GM19324 (cell line): Measurements from ENCODE around the gene USP17L12.
"Not testable (repeated sequence)": the region's sequence is repeated elsewhere in the genome, so short reads cannot be mapped to it uniquely, and the experiment has no call there.

Source experiments
- ATAC-seq: cut with Tn5 transposase; IDR thresholded peaks from one replicate; pipeline ENCODE4 v1.9.1; 2021; ENCODE audit warnings: mild to moderate bottlenecking, moderate library complexity; ENCODE audit not compliant: unreplicated experiment, low FRiP score

Gene USP17L12, protein sequence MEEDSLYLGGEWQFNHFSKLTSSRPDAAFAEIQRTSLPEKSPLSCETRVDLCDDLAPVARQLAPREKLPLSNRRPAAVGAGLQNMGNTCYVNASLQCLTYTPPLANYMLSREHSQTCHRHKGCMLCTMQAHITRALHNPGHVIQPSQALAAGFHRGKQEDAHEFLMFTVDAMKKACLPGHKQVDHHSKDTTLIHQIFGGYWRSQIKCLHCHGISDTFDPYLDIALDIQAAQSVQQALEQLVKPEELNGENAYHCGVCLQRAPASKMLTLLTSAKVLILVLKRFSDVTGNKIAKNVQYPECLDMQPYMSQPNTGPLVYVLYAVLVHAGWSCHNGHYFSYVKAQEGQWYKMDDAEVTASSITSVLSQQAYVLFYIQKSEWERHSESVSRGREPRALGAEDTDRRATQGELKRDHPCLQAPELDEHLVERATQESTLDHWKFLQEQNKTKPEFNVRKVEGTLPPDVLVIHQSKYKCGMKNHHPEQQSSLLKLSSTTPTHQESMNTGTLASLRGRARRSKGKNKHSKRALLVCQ

DNA sequence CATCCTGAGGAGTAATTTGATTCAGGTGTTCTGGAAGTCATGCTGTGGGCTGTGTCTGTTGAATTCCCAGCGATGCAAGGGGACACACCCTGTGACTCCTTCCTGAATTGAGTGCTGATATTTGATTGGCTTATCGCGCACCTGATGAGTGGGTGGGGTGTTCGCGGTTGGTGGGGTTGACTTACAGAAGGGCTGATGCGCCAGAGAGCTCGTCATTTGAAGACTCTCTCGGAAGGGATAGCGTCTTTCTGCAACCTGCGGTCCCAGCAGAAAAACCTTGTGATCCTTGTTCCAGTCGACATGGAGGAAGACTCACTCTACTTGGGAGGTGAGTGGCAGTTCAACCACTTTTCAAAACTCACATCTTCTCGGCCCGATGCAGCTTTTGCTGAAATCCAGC lies at the start of gene USP17L12:
Gene USP17L12, plus strand, starts transcription at position 301 of the 400 bp plus-strand sequence. Its CDS starts 0 bp downstream, at position 301.
- ATAC-seq, result not testable (repeated sequence)

DNA sequence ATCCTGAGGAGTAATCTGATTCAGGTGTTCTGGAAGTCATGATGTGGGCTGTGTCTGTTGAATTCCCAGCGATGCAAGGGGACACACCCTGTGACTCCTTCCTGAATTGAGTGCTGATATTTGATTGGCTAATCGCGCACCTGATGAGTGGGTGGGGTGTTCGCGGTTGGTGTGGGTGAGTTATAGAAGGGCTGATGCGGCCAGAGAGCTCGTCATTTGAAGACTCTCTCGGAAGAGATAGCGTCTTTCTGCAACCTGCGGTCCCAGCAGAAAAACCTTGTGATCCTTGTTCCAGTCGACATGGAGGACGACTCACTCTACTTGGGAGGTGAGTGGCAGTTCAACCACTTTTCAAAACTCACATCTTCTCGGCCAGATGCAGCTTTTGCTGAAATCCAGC lies 9.6 kb upstream of the USP17L12 start, which contains the start of gene USP17L10:
Gene USP17L10, plus strand, starts transcription at position 301 of the 400 bp plus-strand sequence. Its CDS starts 0 bp downstream, at position 301.
- not testable (repeated sequence) for ATAC-seq

DNA sequence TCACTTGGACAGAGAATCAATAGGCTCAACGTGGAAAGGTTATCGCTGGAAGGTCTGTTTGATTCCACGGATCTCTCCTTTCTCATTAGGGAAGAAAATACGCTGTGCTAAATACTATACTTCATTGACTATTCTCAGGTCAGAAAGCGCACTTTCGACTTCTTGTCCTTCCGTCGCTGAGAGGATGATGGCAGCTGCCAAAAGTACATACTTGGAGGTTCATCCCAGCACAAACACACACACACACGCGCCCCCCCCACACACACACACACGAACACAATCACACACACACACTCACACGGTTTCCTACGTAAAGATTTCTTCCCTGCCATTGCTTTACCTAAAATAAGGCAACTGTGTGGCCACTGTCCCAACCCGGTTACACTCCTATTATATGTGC lies 5.3 kb upstream of the USP17L12 start:
- not testable (repeated sequence) for ATAC-seq

DNA sequence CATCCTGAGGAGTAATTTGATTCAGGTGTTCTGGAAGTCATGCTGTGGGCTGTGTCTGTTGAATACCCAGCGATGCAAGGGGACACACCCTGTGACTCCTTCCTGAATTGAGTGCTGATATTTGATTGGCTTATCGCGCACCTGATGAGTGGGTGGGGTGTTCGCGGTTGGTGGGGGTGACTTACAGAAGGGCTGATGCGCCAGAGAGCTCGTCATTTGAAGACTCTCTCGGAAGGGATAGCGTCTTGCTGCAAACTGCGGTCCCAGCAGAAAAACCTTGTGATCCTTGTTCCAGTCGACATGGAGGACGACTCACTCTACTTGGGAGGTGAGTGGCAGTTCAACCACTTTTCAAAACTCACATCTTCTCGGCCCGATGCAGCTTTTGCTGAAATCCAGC lies 4.8 kb upstream of the USP17L12 start, which contains the start of gene USP17L11:
Gene USP17L11, plus strand, starts transcription at position 301 of the 400 bp plus-strand sequence. Its CDS starts 0 bp downstream, at position 301.
- not testable (repeated sequence) for ATAC-seq

DNA sequence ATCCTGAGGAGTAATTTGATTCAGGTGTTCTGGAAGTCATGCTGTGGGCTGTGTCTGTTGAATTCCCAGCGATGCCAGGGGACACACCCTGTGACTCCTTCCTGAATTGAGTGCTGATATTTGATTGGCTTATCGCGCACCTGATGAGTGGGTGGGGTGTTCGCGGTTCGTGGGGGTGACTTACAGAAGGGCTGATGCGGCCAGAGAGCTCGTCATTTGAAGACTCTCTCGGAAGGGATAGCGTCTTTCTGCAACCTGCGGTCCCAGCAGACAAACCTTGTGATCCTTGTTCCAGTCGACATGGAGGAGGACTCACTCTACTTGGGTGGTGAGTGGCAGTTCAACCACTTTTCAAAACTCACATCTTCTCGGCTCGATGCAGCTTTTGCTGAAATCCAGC lies 4.6 kb downstream of the USP17L12 start, which contains the start of gene USP17L13:
Gene USP17L13, plus strand, starts transcription at position 301 of the 400 bp plus-strand sequence. Its CDS starts 0 bp downstream, at position 301.
- ATAC-seq, result not testable (repeated sequence)

DNA sequence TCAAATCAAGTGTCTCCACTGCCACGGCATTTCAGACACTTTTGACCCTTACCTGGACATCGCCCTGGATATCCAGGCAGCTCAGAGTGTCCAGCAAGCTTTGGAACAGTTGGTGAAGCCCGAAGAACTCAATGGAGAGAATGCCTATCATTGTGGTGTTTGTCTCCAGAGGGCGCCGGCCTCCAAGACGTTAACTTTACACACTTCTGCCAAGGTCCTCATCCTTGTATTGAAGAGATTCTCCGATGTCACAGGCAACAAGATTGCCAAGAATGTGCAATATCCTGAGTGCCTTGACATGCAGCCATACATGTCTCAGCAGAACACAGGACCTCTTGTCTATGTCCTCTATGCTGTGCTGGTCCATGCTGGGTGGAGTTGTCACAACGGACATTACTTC lies 10.3 kb downstream of the USP17L12 start:
- not testable (repeated sequence) for ATAC-seq

DNA sequence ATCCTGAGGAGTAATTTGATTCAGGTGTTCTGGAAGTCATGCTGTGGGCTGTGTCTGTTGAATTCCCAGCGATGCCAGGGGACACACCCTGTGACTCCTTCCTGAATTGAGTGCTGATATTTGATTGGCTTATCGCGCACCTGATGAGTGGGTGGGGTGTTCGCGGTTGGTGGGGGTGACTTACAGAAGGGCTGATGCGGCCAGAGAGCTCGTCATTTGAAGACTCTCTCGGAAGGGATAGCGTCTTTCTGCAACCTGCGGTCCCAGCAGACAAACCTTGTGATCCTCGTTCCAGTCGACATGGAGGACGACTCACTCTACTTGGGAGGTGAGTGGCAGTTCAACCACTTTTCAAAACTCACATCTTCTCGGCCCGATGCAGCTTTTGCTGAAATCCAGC lies 14.1 kb downstream of the USP17L12 start, which contains the start of gene USP17L15:
Gene USP17L15, plus strand, starts transcription at position 301 of the 400 bp plus-strand sequence. Its CDS starts 0 bp downstream, at position 301.
- ATAC-seq, result not testable (repeated sequence)

DNA sequence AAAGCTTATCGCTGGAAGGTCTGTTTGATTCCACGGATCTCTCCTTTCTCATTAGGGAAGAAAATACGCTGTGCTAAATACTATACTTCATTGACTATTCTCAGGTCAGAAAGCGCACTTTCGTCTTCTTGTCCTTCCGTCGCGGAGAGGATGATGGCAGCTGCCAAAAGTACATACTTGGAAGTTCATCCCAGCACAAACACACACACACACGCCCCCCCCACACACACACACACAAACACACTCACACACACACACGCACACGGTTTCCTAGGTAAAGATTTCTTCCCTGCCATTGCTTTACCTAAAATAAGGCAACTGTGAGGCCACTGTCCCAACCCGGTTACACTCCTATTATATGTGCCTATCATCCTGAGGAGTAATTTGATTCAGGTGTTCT lies 18.5 kb downstream of the USP17L12 start:
- ATAC-seq, result not testable (repeated sequence)

DNA sequence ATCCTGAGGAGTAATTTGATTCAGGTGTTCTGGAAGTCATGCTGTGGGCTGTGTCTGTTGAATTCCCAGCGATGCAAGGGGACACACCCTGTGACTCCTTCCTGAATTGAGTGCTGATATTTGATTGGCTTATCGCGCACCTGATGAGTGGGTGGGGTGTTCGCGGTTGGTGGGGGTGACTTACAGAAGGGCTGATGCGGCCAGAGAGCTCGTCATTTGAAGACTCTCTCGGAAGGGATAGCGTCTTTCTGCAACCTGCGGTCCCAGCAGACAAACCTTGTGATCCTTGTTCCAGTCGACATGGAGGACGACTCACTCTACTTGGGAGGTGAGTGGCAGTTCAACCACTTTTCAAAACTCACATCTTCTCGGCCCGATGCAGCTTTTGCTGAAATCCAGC lies 23.6 kb downstream of the USP17L12 start, which contains the start of gene USP17L17:
Gene USP17L17, plus strand, starts transcription at position 301 of the 400 bp plus-strand sequence. Its CDS starts 0 bp downstream, at position 301.
- not testable (repeated sequence) for ATAC-seq

DNA sequence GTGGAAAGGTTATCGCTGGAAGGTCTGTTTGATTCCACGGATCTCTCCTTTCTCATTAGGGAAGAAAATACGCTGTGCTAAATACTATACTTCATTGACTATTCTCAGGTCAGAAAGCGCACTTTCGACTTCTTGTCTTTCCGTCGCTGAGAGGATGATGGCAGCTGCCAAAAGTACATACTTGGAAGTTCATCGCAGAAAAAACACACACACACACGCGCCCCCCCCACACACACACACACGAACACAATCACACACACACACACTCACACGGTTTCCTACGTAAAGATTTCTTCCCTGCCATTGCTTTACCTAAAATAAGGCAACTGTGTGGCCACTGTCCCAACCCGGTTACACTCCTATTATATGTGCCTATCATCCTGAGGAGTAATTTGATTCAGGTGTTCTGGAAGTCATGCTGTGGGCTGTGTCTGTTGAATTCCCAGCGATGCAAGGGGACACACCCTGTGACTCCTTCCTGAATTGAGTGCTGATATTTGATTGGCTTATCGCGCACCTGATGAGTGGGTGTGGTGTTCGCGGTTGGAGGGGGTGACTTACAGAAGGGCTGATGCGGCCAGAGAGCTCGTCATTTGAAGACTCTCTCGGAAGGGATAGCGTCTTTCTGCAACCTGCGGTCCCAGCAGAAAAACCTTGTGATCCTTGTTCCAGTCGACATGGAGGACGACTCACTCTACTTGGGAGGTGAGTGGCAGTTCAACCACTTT lies 28.2 kb downstream of the USP17L12 start, which contains the start of gene USP17L18:
Gene USP17L18, plus strand, starts transcription at position 678 of the 728 bp plus-strand sequence. Its CDS starts 0 bp downstream, at position 678.
- ATAC-seq, result not testable (repeated sequence)

DNA sequence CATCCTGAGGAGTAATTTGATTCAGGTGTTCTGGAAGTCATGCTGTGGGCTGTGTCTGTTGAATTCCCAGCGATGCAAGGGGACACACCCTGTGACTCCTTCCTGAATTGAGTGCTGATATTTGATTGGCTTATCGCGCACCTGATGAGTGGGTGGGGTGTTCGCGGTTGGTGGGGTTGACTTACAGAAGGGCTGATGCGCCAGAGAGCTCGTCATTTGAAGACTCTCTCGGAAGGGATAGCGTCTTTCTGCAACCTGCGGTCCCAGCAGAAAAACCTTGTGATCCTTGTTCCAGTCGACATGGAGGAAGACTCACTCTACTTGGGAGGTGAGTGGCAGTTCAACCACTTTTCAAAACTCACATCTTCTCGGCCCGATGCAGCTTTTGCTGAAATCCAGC lies 33.1 kb downstream of the USP17L12 start, which contains the start of gene USP17L19:
Gene USP17L19, plus strand, starts transcription at position 301 of the 400 bp plus-strand sequence. Its CDS starts 0 bp downstream, at position 301.
- ATAC-seq, result not testable (repeated sequence)

DNA sequence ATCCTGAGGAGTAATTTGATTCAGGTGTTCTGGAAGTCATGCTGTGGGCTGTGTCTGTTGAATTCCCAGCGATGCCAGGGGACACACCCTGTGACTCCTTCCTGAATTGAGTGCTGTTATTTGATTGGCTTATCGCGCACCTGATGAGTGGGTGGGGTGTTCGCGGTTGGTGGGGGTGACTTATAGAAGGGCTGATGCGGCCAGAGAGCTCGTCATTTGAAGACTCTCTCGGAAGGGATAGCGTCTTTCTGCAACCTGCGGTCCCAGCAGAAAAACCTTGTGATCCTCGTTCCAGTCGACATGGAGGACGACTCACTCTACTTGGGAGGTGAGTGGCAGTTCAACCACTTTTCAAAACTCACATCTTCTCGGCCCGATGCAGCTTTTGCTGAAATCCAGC lies 37.9 kb downstream of the USP17L12 start, which contains the start of gene USP17L20:
Gene USP17L20, plus strand, starts transcription at position 301 of the 400 bp plus-strand sequence. Its CDS starts 0 bp downstream, at position 301.
- not testable (repeated sequence) for ATAC-seq

DNA sequence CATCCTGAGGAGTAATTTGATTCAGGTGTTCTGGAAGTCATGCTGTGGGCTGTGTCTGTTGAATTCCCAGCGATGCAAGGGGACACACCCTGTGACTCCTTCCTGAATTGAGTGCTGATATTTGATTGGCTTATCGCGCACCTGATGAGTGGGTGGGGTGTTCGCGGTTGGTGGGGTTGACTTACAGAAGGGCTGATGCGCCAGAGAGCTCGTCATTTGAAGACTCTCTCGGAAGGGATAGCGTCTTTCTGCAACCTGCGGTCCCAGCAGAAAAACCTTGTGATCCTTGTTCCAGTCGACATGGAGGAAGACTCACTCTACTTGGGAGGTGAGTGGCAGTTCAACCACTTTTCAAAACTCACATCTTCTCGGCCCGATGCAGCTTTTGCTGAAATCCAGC lies 42.6 kb downstream of the USP17L12 start, which contains the start of gene USP17L21:
Gene USP17L21, plus strand, starts transcription at position 301 of the 400 bp plus-strand sequence. Its CDS starts 0 bp downstream, at position 301.
- not testable (repeated sequence) for ATAC-seq

DNA sequence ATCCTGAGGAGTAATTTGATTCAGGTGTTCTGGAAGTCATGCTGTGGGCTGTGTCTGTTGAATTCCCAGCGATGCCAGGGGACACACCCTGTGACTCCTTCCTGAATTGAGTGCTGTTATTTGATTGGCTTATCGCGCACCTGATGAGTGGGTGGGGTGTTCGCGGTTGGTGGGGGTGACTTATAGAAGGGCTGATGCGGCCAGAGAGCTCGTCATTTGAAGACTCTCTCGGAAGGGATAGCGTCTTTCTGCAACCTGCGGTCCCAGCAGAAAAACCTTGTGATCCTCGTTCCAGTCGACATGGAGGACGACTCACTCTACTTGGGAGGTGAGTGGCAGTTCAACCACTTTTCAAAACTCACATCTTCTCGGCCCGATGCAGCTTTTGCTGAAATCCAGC lies 47.4 kb downstream of the USP17L12 start, which contains the start of gene USP17L22:
Gene USP17L22, plus strand, starts transcription at position 301 of the 400 bp plus-strand sequence. Its CDS starts 0 bp downstream, at position 301.
- ATAC-seq, result not testable (repeated sequence)
